ENCODE results near the gene FER1L5. TPM values are rescaled to one million over a fixed set of nuclear protein-coding genes. Genes with fewer than 3 reads are reported as not detected.

The FER1L5 gene
- total and polyA plus RNA-seq, 2 experiments from 2014 or later: 0.18 to 0.76 TPM

GRCh38 chr2:96626553-96626942, 16.0 kb upstream of the FER1L5 start (continued):
- no peak for TF ChIP-seq ZNF462 (CRISPR knock-in tag; IDR thresholded peaks at IDR 0.05)
- TF ChIP-seq ZNF331 (CRISPR knock-in tag; IDR thresholded peaks at IDR 0.05; ENCODE audit: low read depth): no peak
- TF ChIP-seq ETS1 (IDR thresholded peaks at IDR 0.05): no peak
- no peak for TF ChIP-seq EZH2 (IDR thresholded peaks at IDR 0.05; ENCODE audit: low read depth, unreplicated experiment)

- Mint-ChIP-seq H3K4me1 (peaks cover 5% of the 10 kb centered on the region), H3K36me3 (ENCODE audit: low read depth) (peaks cover 39% of the 10 kb centered on the region), H3K4me3 (no peak overlapping the region), H3K27me3 (ENCODE audit: insufficient read depth, low read depth, poor library complexity) (peaks cover 1% of the 10 kb centered on the region), H3K9me3 (no peaks in the 10 kb centered on the region), H3K27ac (no peak overlapping the region)
- Histone ChIP-seq H3K27ac (ENCODE audit: low read depth) (no peak overlapping the region), H3K9me2 (ENCODE audit: insufficient read depth) (no peaks in the 10 kb centered on the region), H3F3A (replicated peaks; ENCODE audit: low read depth) (no peaks in the 10 kb centered on the region), H3K79me2 (replicated peaks; ENCODE audit: insufficient read depth) (peaks cover 52% of the 10 kb centered on the region), H4K20me1 (replicated peaks; ENCODE audit: insufficient read depth) (peaks cover 27% of the 10 kb centered on the region), H3K4me3 (no peak overlapping the region), H2AFZ (no peak overlapping the region), H3K36me3 (ENCODE audit: insufficient read depth) (peaks cover 14% of the 10 kb centered on the region; the same call in 1 of the 2 replicates), H3K4me2 (no peak overlapping the region), H3K27me3 (ENCODE audit: insufficient read depth) (no peaks in the 10 kb centered on the region), H3K4me1 (ENCODE audit: insufficient read depth) (no peaks in the 10 kb centered on the region; the same call in 1 of the 2 replicates)
- TF ChIP-seq REST (IDR thresholded peaks at IDR 0.05; ENCODE audit: unreplicated experiment): no peak
- no peak for TF ChIP-seq ZNF114 (CRISPR knock-in tag; IDR thresholded peaks at IDR 0.05)
- no peak for TF ChIP-seq POLR2AphosphoS5 (IDR thresholded peaks at IDR 0.05; ENCODE audit: low read depth)
- TF ChIP-seq EZH2phosphoT487 (IDR thresholded peaks at IDR 0.05; ENCODE audit: unreplicated experiment): no peak
- no peak for TF ChIP-seq CTCF (conservative IDR thresholded peaks at IDR 0.05; ENCODE audit: low read depth in 2 of 2)
- TF ChIP-seq NANOG (IDR thresholded peaks at IDR 0.05; ENCODE audit: borderline replicate concordance): no peak
- no peak for TF ChIP-seq ETS1 (IDR thresholded peaks at IDR 0.05)
- no peak for TF ChIP-seq ZNF331 (CRISPR knock-in tag; IDR thresholded peaks at IDR 0.05; ENCODE audit: low read depth)
- TF ChIP-seq EZH2 (IDR thresholded peaks at IDR 0.05; ENCODE audit: low read depth, unreplicated experiment): no peak
- ATAC-seq: no peak
- DNase-seq (ENCODE audit: low spot score): no peak
These were observed 10.6 kb upstream of the FER1L5 start for GRCh38 chr2:96631804-96632435.
